Measurements from ENCODE around the gene RAB36.

- TF ChIP-seq, protein P1, sequence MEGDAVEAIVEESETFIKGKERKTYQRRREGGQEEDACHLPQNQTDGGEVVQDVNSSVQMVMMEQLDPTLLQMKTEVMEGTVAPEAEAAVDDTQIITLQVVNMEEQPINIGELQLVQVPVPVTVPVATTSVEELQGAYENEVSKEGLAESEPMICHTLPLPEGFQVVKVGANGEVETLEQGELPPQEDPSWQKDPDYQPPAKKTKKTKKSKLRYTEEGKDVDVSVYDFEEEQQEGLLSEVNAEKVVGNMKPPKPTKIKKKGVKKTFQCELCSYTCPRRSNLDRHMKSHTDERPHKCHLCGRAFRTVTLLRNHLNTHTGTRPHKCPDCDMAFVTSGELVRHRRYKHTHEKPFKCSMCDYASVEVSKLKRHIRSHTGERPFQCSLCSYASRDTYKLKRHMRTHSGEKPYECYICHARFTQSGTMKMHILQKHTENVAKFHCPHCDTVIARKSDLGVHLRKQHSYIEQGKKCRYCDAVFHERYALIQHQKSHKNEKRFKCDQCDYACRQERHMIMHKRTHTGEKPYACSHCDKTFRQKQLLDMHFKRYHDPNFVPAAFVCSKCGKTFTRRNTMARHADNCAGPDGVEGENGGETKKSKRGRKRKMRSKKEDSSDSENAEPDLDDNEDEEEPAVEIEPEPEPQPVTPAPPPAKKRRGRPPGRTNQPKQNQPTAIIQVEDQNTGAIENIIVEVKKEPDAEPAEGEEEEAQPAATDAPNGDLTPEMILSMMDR (IDR thresholded peaks at IDR 0.05) = peak in 2 of 6 experiments; percentile 19 to 25
- TF ChIP-seq POLR2A (IDR thresholded peaks at IDR 0.05) = no peak
Observed at GRCh38 chr22:23204541-23205157, 59.4 kb downstream of the RAB36 start.

Data from adrenal gland (tissue), 5 donors.